Measurements from ENCODE around the gene MOB3A.
"Not testable (repeated sequence)": the region's sequence is repeated elsewhere in the genome, so short reads cannot be mapped to it uniquely, and the experiment has no call there.

The MOB3A gene

GRCh38 chr19:2096034-2096479 is at the start of gene MOB3A:
Gene MOB3A, minus strand, starts transcription at chr19:2096326. Its CDS starts 17,766 bp downstream, at chr19:2078560.
- DNase-seq = no peak

- DNase-seq = no peak
Measured at GRCh38 chr19:2145831-2146241, 49.7 kb upstream of the MOB3A start.

DNA sequence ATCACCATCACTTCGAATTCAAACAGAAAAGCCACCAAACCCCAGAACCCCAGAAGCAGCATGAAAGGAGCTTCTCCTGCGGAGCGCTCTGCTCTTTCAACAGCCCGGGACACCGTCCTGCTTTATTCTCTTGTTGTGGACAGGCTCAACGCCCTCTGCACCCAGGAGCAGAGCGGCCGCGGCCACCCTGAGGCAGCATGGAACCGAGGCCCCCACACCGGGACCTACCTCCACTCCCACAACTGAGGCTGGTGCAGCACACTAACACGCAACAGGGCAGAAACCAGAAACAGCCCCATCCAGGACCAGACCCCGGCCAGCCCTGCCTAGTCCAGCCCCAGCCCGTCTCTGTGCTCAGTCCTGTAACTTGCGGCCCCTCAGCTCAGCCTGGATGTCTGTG is 48.1 kb upstream of the MOB3A start:
- DNase-seq = no peak

DNA sequence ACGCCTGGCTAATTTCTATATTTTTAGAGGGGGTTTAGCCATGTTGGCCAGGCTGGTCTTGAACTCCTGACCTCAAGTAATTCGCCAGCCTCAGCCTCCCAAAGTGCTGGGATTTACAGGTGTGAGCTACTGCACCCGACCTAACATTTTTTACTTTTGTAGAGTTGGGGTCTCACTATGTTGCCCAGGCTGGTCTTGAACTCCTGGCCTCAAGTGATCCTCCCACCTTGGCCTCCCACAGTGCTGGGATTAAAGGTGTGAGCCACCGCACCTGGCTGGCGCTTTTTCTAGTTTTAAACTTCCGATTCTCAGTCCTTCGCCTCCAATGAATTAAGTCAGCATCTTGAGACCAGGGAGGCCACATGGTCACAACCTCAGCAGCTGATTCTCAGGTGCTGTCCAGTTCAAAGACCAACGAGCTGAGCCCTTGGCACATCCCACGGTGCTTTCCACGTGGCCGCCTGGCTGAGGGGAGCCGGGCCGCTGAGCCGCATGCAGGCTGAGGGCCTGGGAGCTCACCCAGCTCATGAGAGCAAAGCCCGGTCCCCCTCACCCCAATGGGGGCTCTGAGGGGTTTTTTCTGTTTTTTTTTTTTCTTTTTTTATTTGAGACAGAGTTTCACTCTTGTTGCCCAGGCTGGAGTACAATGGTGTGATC is 46.2 kb upstream of the MOB3A start:
- DNase-seq = no peak

DNA sequence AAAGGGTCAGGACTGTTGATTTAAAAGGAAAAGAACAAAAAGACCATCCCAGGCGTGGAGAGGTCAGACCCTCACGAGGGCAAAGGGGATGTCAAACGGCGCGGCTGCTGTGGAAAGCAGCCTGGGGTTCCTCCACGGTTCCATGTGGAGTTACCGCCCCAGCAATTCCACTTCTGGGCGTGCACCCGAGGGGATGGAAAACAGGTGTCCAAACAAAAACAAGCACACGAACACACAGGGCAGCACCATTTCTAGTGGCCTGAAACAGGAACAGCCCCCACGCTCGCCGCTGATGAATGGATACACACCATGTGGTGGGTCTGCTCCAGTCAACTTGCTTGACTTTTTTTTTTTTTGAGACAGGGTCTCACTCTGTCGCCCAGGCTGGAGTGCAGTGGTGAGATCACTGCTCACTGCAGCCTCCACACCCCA is 44.0 kb upstream of the MOB3A start:
- DNase-seq = no peak

GRCh38 chr19:2139385-2140137 is 43.4 kb upstream of the MOB3A start:
- DNase-seq = no peak

- DNase-seq = no peak
Measured at GRCh38 chr19:2138061-2138728, 42.1 kb upstream of the MOB3A start.

GRCh38 chr19:2136796-2137195 is 40.7 kb upstream of the MOB3A start:
- no peak for DNase-seq

DNA sequence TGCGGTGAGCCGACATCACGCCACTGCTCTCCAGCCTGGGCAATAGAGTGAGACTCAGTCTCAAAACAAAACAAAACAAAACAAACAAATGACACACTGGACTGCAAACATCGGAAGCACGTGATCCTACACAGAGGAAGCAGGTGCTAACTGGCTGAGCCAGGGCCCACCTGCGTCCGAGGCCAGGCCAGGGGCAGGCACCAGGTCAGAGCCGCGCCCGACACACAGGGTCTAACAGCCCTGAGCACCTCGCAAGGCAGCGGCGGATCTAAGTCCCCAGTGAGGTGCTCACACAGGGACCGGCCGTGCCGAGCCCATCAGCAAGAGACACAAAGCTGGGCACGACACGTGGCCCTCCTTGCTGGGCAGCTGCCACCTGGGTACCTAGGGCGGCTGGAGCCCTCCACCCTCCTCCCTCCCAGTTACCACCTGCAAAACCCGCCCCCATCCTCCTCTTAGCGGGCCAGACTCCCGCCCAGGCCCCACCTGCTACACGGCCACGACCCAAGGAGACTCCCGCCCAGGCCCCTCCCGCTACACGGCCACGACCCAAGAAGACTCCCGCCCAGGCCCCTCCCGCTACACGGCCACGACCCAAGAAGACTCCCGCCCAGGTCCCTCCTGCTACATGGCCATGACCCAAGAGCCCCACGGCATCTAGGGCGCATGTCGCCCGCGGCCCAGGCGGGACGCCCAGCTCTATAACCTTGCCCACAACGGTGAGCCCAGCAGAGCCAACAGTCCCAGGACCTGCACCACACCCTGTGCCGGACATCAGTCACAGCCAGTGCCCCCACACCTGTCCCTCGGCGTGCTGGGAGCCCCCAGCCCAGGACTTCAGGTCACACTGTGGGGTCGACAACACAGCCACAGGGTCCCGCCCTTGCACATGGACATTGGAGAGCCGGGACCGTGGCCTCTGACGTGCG is 39.6 kb upstream of the MOB3A start:
- DNase-seq = no peak

GRCh38 chr19:2132731-2133490 is 36.8 kb upstream of the MOB3A start:
- no peak for DNase-seq

DNA sequence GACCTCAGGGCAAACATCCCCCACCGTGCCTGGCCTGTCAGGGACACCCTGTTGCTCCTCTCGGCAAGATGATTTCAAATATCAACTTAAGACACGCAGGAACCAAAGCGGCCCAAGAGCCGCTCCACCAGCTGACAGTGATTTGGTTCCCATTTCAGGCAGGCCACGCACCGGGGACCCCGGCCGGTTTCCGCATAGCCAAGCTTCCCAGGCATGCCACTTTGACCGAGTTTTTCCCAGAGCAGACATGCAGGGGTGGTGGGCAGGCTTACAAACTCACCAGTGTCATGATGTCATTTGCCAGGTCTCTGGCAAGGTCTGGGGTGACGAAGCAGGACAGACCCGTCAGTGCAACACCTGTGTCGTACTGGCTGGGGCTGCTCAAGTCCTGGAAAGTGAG is 36.1 kb upstream of the MOB3A start:
- no peak for DNase-seq

DNA sequence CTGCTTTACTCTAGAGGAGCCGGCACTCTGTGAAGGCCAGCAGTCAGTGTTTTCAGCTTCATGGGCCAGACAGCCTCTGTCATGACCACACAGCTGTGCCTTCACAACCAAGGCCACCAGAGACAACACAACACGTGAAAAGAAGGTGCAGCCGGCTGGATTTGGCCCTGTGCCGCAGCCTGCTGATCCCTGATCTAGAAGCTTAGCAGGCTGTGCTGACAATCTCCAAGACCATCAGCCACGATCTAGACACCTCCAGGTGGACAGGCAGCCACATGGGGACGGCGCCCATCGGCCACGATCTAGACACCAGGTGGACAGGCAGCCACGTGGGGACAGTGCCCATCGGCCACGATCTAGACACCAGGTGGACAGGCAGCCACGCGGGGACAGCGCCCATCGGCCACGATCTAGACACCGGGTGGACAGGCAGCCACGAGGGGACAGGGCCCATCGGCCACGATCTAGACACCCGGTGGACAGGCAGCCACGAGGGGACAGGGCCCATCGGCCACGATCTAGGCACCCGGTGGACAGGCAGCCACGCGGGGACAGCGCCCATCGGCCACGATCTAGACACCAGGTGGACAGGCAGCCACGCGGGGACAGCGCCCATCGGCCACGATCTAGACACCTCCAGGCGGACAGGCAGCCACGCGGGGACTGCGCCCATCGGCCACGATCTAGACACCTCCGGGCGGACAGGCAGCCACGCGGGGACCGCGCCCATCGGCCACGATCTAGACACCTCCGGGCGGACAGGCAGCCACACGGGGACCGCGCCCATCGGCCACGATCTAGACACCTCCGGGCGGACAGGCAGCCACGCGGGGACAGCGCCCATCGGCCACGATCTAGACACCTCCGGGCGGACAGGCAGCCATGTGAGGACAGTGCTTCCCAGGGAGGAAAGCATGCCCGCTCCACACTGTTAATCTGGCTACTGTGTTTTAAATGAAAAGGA is 35.2 kb upstream of the MOB3A start:
- DNase-seq = not testable (repeated sequence)

GRCh38 chr19:2129892-2130770 is 34.0 kb upstream of the MOB3A start:
- DNase-seq = no peak

DNA sequence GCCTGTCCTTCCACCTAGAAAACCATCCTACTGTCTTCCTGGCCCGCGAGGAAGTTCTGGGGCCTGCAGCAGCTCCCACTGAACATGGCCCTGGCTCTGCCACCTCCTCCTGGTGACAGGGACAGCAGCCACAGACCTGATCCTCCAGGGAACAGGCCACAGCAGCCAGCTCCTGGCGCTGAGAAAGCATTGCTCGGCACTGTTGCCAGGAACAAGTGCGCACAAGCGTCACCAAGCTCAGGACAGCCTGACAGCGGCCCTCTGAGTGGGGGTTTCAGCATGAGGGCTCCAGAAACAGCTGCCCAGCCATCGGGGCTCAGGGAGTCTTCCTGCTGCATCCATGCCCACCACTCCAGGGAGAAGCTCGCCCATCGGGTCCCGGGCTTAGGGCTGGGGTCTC is 33.4 kb upstream of the MOB3A start:
- no peak for DNase-seq

DNA sequence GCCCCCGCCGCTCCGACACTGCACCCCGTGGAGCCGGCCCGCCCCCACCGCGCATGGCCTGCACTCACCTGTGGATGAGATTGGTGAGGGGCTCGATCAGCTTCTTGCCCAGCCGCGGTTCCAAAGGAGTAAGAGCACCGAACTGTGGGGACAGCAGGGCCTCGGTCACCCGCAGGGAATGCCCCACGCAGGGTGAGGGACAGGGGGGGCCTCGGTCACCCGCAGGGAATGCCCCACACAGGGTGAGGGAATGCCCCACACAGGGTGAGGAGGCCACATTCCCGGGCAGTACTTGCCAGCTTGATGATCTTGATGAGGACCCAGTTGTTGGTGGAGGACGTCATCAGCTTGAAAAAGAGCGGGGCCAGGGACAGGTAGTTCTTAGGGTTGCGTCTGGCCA is 32.9 kb upstream of the MOB3A start:
- no peak for DNase-seq

DNA sequence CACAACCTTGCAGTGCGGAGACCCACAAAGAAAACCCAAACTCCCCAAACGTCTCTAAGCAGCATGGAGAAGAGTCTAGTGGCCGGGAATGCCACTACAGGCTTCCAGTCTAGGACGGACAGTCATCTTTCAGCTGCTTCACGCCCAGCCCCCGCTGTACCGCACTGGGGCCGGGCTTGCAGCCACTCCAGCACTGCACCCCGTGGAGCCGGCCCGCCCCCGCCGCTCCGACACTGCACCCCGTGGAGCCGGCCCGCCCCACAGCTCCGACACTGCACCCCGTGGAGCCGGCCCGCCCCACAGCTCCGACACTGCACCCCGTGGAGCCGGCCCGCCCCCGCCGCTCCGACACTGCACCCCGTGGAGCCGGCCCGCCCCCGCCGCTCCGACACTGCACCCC is 32.1 kb upstream of the MOB3A start:
- DNase-seq = not testable (repeated sequence)

GRCh38 chr19:2127758-2128157 is 31.6 kb upstream of the MOB3A start:
- DNase-seq = no peak

DNA sequence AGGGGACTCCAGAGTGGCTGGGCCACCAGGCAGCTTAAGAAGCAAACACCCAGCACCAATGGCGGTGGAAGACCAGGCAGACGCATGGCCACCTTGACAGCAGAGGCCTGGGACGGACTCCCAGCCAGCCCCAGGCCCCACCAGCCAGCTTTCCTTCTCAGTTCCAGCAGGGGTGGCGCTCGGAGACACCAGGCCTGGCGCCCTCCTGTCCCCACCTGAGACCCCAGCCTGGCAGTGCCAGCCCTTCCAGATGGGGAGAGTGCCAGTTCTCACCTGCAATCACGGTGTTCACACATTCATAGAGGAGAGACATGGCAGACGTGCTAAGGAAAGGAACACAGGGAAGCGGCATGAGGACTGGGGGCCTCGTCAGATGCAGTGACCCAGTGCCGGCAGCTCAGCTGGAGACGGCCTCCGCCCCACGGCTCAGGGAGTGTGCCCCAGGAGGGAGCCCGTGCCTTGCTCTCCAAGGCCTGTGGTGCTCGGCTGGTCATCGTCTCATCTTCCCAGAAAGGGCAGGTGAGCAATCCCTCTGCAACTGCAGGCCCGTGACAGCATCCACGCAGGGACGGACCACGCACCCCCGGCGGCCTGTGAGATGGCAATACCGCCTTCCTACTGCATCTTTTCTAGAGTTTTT is 30.9 kb upstream of the MOB3A start:
- DNase-seq = no peak

DNA sequence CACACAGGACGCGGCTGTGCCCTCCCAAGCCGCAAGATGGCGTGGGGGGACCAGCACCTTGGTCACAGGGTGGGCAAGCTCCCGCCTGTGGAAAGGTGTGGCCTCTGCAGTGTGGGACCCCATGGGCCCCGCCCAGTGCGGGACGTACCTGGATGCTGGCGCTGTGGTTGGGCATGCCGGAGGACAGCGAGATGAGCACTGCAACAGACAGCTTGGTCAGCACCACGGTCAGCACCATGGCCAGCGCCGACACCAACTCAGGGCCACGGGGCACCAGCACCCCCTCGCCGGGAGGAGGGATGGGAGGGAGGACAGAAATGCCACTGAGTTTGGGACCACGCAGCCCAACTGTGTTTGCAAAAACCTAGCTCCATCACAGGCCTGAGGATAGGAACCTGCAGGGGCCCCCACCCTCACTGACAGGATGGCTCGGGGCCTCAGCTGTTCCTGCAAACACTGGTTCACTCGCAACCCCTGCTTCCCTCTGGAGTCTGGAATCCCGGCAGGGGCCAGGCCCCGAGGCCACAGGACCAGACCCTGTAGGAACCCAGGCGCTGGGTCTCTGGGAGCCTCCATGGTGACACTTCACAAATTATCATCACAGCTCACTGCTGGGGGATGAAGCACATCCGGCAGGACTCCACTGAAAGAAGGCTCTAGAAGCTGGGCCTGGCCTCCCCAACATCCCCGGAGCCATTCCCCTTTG is 27.7 kb upstream of the MOB3A start:
- no peak for DNase-seq
